ENCODE results near the gene BCAS3.

DNA sequence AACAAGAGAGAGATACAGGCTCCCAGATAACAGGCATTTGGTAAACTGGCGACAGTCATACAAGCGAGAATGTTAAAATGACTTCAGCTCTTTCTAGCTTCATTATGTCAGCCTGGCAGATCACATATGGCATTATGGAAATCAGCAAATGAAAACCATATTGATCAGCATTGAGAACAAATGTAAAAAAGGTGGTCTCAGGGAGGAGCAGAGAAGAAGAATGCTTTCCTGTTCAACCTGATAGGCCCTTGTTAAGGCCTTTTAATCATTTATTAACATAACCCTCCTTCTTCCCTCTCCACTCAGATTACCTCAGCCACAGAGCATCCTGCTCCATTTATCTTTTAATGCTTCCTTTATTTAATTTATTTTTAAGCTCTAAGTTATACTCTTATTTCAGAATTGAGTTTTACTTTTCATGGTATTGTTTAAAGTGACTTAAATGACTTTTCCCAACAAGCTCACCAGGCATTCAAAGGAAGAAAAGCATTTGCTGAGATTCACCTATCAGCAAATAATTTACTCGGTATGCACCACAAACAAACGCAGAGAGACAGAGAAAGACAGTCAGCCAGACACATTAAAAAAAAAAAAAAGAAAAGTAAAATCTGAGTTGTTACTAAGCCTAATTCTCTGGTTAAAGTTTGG is 478.1 kb downstream of the BCAS3 start:
- TF ChIP-seq, protein P1, sequence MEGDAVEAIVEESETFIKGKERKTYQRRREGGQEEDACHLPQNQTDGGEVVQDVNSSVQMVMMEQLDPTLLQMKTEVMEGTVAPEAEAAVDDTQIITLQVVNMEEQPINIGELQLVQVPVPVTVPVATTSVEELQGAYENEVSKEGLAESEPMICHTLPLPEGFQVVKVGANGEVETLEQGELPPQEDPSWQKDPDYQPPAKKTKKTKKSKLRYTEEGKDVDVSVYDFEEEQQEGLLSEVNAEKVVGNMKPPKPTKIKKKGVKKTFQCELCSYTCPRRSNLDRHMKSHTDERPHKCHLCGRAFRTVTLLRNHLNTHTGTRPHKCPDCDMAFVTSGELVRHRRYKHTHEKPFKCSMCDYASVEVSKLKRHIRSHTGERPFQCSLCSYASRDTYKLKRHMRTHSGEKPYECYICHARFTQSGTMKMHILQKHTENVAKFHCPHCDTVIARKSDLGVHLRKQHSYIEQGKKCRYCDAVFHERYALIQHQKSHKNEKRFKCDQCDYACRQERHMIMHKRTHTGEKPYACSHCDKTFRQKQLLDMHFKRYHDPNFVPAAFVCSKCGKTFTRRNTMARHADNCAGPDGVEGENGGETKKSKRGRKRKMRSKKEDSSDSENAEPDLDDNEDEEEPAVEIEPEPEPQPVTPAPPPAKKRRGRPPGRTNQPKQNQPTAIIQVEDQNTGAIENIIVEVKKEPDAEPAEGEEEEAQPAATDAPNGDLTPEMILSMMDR (conservative IDR thresholded peaks at IDR 0.05; ENCODE audit: low read length), result no peak
- no peak for TF ChIP-seq EZH2phosphoT487 (IDR thresholded peaks at IDR 0.05; ENCODE audit: borderline replicate concordance, low read depth, low read length)
